HS-5 (cell line): Measurements from ENCODE around the gene EVI5L.

Experiments used
- DNase-seq: peaks from one replicate; pipeline ENCODE4 v3.0.0-alpha.2; 2012; ENCODE audit warnings: low read depth

EVI5L gene

GRCh38 chr19:7860714-7861618 is 30.9 kb downstream of the EVI5L start:
- no peak for DNase-seq

GRCh38 chr19:7861619-7862412 is 31.8 kb downstream of the EVI5L start:
- DNase-seq = no peak

GRCh38 chr19:7862413-7862951 is 32.5 kb downstream of the EVI5L start:
- no peak for DNase-seq

- no peak for DNase-seq
Observed at GRCh38 chr19:7863157-7863970, 33.3 kb downstream of the EVI5L start.

- no peak for DNase-seq
Observed at GRCh38 chr19:7863971-7864689, 34.1 kb downstream of the EVI5L start.

GRCh38 chr19:7864690-7865074 is 34.7 kb downstream of the EVI5L start:
- no peak for DNase-seq

GRCh38 chr19:7865262-7865911 is 35.4 kb downstream of the EVI5L start:
- DNase-seq = no peak

- DNase-seq = no peak
Observed at GRCh38 chr19:7866399-7867091, 36.5 kb downstream of the EVI5L start.

- DNase-seq = no peak
Observed at GRCh38 chr19:7867092-7867844, 37.2 kb downstream of the EVI5L start.

GRCh38 chr19:7868326-7868670 is 38.3 kb downstream of the EVI5L start:
- no peak for DNase-seq

GRCh38 chr19:7868671-7869452 is 38.8 kb downstream of the EVI5L start:
- no peak for DNase-seq

- DNase-seq = no peak
Observed at GRCh38 chr19:7869453-7869909, 39.5 kb downstream of the EVI5L start.

GRCh38 chr19:7869910-7870511 is 40.0 kb downstream of the EVI5L start:
- no peak for DNase-seq

GRCh38 chr19:7870571-7871436 is 40.8 kb downstream of the EVI5L start:
- no peak for DNase-seq

GRCh38 chr19:7871437-7872305 is 41.7 kb downstream of the EVI5L start:
- peak; percentile 61 for DNase-seq
